Naive thymus-derived CD4-positive, alpha-beta T cell (primary cell): ENCODE results near the gene TMEM266. TPM values are rescaled to one million over a fixed set of nuclear protein-coding genes. Genes with fewer than 3 reads are reported as not detected.

Source experiments
- ATAC-seq: fragments of 150-1000 bp; cut with Tn5 transposase; 2 replicates; pipeline ENCODE4 v1.10.0; 2021; ENCODE audit warnings: mild to moderate bottlenecking, moderate library complexity
- CTCF ChIA-PET: fragments of 350-600 bp; sonication (Branson Sonifier 250); formaldehyde crosslinking; loops from one replicate; lab custom pipeline; 2021; ENCODE audit warnings: antibody characterized with exemption; lab: Charles Lee
- POLR2A ChIA-PET: fragments of 350-600 bp; sonication (Branson Sonifier 250); formaldehyde crosslinking; loops from one replicate; lab custom pipeline; 2021; ENCODE audit warnings: antibody characterized with exemption, inconsistent platforms; lab: Charles Lee
- DNase-seq, 9 donors: peaks; one replicate each; pipeline versions ENCODE4 v3.0.0 to v3.0.0-alpha.2; 2020 to 2022; ENCODE audit warnings: mixed read lengths in 1 of 9
- H3K27ac ChIP-seq: one replicate; pipeline ENCODE4 v1.7.0; 2013; ENCODE audit warnings: mild to moderate bottlenecking, low read depth, low read length, moderate library complexity
- H3K27me3 ChIP-seq, 2 donors: one replicate each; pipeline ENCODE4 v1.7.0; 2013; ENCODE audit warnings: low read length in 2 of 2, mild to moderate bottlenecking in 2 of 2, moderate library complexity in 2 of 2; ENCODE audit not compliant: control insufficient read depth in 2 of 2, insufficient read depth in 2 of 2
- H3K36me3 ChIP-seq, 3 experiments: 1 replicate in 2 of 3; 2 replicates in 1 of 3; pipeline ENCODE4 v1.7.0; 2013; ENCODE audit warnings: low read length in 3 of 3, mild to moderate bottlenecking in 3 of 3, moderate library complexity in 1 of 3; ENCODE audit not compliant: insufficient read depth in 3 of 3, control insufficient read depth in 2 of 3
- H3K4me1 ChIP-seq, 2 donors: one replicate each; pipeline ENCODE4 v1.7.0; 2013; ENCODE audit warnings: low read length in 2 of 2, mild to moderate bottlenecking in 2 of 2, moderate library complexity in 1 of 2; ENCODE audit not compliant: control insufficient read depth in 2 of 2, insufficient read depth in 2 of 2
- H3K4me3 ChIP-seq: 2 replicates; pipeline ENCODE4 v1.7.0; 2013; ENCODE audit warnings: mild to moderate bottlenecking, low read length
- H3K9me3 ChIP-seq, 3 experiments: 1 replicate in 2 of 3; 2 replicates in 1 of 3; pipeline ENCODE4 v1.7.0; 2013; ENCODE audit warnings: low read length in 3 of 3; ENCODE audit not compliant: control insufficient read depth in 2 of 3
- H3K27ac Mint-ChIP-seq, 9 donors: one replicate each; pipeline ENCODE4 v1.8.0; 2020 to 2022; ENCODE audit warnings: mixed read lengths in 9 of 9, mild to moderate bottlenecking in 8 of 9, moderate library complexity in 5 of 9, inconsistent platforms in 2 of 9
- H3K27me3 Mint-ChIP-seq, 5 donors: one replicate each; pipeline ENCODE4 v1.8.0; 2021 to 2022; ENCODE audit warnings: mixed read lengths in 5 of 5, mild to moderate bottlenecking in 1 of 5
- H3K36me3 Mint-ChIP-seq, 5 donors: one replicate each; pipeline ENCODE4 v1.8.0; 2020 to 2022; ENCODE audit warnings: mixed read lengths in 5 of 5, mild to moderate bottlenecking in 3 of 5, inconsistent platforms in 1 of 5
- H3K4me1 Mint-ChIP-seq, 7 donors: one replicate each; pipeline ENCODE4 v1.8.0; 2020 to 2022; ENCODE audit warnings: mixed read lengths in 7 of 7, mild to moderate bottlenecking in 3 of 7, inconsistent platforms in 1 of 7
- H3K4me3 Mint-ChIP-seq, 10 donors: one replicate each; pipeline ENCODE4 v1.8.0; 2020 to 2022; ENCODE audit warnings: mild to moderate bottlenecking in 10 of 10, mixed read lengths in 10 of 10, moderate library complexity in 6 of 10, inconsistent platforms in 2 of 10
- H3K9me3 Mint-ChIP-seq, 11 donors: one replicate each; pipeline ENCODE4 v1.8.0; 2020 to 2022; ENCODE audit warnings: mixed read lengths in 11 of 11, mild to moderate bottlenecking in 4 of 11, inconsistent platforms in 1 of 11, moderate library complexity in 1 of 11
- intact Hi-C, 2 donors: fragments of 100-400 bp; cut with micrococcal nuclease; formaldehyde crosslinking; loops; one replicate each; pipeline ENCODE4 v1.15.1; 2023
- polyA plus RNA-seq, 2 donors: library from polyadenylated mRNA; unstranded; fragments of 300-500 nt; fragmentation: Illumina TruSeq; gene quantifications; one replicate each; pipeline ENCODE4 v1.2.3, GENCODE V29; 2021
- total RNA-seq, 6 experiments: library from RNA in 5 of 6; stranded (reverse) in 5 of 6; gene quantifications; 1 replicate in 5 of 6; 2 replicates in 1 of 6; pipeline ENCODE4 v1.2.3 and lab custom pipeline; 2021 to 2026

TMEM266 gene
- total and polyA plus RNA-seq, 7 experiments from 2014 or later = not detected

GRCh38 chr15:76190070-76190564, 130.3 kb downstream of the TMEM266 start:
- H3K36me3 Mint-ChIP-seq = peaks cover 0 to 3% (median 0%) of the 10 kb centered on the region in 5 donors
- Histone ChIP-seq H3K36me3 (no peaks in the 10 kb centered on the region), H3K4me3 (no peak overlapping the region), H3K27ac (no peak overlapping the region), H3K4me1 (no peaks in the 10 kb centered on the region), H3K27me3 (peaks cover 0 to 3% of the 10 kb centered on the region in 2 donors), H3K9me3 (no peaks in the 10 kb centered on the region)
- peaks cover 31 to 53% (median 41%) of the 10 kb centered on the region in 5 donors for H3K27me3 Mint-ChIP-seq
- CTCF ChIA-PET = interaction anchor here (0.5 kb wide), 1 partner anchor 467 kb away, joined by 3 read pairs; no protein-coding TSS in a partner anchor
- peak overlapping the region in 5 of 10 donors; percentile 2 to 71 (median 25) for H3K4me3 Mint-ChIP-seq
- intact Hi-C loops = loop anchor here (1.0 to 5.0 kb wide), 4 partner anchors 152 to 1353 kb away; no protein-coding TSS in a partner anchor
- H3K4me1 Mint-ChIP-seq = peaks cover 8 to 13% (median 13%) of the 10 kb centered on the region in 7 donors
- DNase-seq (no peak), ATAC-seq (no peak)
- no peaks in the 10 kb centered on the region for H3K9me3 Mint-ChIP-seq
- no peak overlapping the region for H3K27ac Mint-ChIP-seq
- POLR2A ChIA-PET = no interaction called here

- Mint-ChIP-seq H3K27me3 (peaks cover 31 to 51% (median 37%) of the 10 kb centered on the region in 5 donors), H3K4me1 (peaks cover 8 to 13% (median 13%) of the 10 kb centered on the region in 7 donors), H3K9me3 (no peaks in the 10 kb centered on the region), H3K27ac (no peak overlapping the region), H3K36me3 (peaks cover 0 to 3% (median 0%) of the 10 kb centered on the region in 5 donors), H3K4me3 (peak overlapping the region; percentile 37 to 71 (median 66))
- H3K27ac ChIP-seq = no peak overlapping the region
- H3K4me1 ChIP-seq = no peaks in the 10 kb centered on the region
- H3K4me3 ChIP-seq = no peak overlapping the region
- H3K9me3 ChIP-seq = no peaks in the 10 kb centered on the region
- ChIA-PET POLR2A (no interaction called here), CTCF (no interaction called here)
- peaks cover 0 to 3% of the 10 kb centered on the region in 2 donors for H3K27me3 ChIP-seq
- intact Hi-C loops = loop anchor here (1.0 to 5.0 kb wide), 4 partner anchors 151 to 1352 kb away; no protein-coding TSS in a partner anchor
- H3K36me3 ChIP-seq = no peaks in the 10 kb centered on the region
- ATAC-seq (peak; percentile 88), DNase-seq (peak; percentile 13 to 75 (median 43))
Measured at GRCh38 chr15:76190751-76191538, 131.2 kb downstream of the TMEM266 start.

DNA sequence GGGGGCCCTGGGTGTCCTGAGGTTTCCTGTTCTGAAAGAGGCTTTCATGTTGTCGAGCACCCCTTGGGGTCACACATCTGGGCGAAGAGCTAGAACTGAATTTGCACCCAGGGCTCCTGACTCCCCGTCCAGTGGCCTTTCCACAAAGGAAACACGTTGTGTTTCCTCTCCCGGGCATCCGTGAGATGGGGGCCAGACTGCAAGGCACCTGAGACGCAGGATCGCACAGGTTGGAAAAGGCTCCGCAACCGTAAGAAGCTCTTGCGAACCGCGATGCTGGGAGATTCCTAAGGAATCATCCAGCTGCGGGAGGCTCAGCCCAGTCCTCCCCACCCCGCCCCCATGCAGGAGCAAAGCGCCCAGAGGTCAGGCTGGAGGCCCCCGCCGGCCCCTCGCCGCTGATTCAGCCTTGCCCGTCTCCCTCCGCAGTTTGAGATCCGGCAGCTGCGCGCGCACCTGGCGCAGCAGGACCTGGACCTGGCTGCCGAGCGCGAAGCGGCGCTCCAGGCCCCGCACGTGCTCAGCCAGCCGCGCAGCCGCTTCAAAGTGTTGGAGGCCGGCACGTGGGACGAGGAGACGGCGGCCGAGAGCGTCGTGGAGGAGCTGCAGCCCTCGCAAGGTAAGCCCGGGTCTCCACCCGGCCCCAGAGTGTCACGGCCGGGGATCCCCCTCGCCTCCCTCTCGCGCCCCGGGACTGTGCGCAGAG, 131.9 kb downstream of the TMEM266 start:
- DNase-seq (no peak), ATAC-seq (no peak)
- ChIA-PET POLR2A (no interaction called here), CTCF (no interaction called here)
- peaks cover 0 to 3% of the 10 kb centered on the region in 2 donors for H3K27me3 ChIP-seq
- intact Hi-C loops = loop anchor here (2.0 to 5.0 kb wide), 3 partner anchors 151 to 675 kb away; no protein-coding TSS in a partner anchor
- no peaks in the 10 kb centered on the region for H3K9me3 ChIP-seq
- no peaks in the 10 kb centered on the region for H3K36me3 ChIP-seq
- Mint-ChIP-seq H3K9me3 (no peaks in the 10 kb centered on the region), H3K36me3 (peaks cover 0 to 3% (median 0%) of the 10 kb centered on the region in 5 donors), H3K27me3 (peaks cover 31 to 45% (median 36%) of the 10 kb centered on the region in 5 donors), H3K4me3 (peak overlapping the region in 3 of 10 donors; percentile 4 to 66 (median 37)), H3K27ac (no peak overlapping the region), H3K4me1 (peaks cover 8 to 13% (median 13%) of the 10 kb centered on the region in 7 donors)
- no peak overlapping the region for H3K4me3 ChIP-seq
- no peak overlapping the region for H3K27ac ChIP-seq
- no peaks in the 10 kb centered on the region for H3K4me1 ChIP-seq

- Mint-ChIP-seq H3K4me1 (peaks cover 8 to 13% (median 13%) of the 10 kb centered on the region in 7 donors), H3K4me3 (no peak overlapping the region), H3K27me3 (peaks cover 31 to 38% (median 33%) of the 10 kb centered on the region in 5 donors), H3K9me3 (no peaks in the 10 kb centered on the region), H3K36me3 (peaks cover 0 to 3% (median 0%) of the 10 kb centered on the region in 5 donors), H3K27ac (no peak overlapping the region)
- Histone ChIP-seq H3K27me3 (peaks cover 0 to 3% of the 10 kb centered on the region in 2 donors), H3K4me3 (no peak overlapping the region), H3K36me3 (no peaks in the 10 kb centered on the region), H3K27ac (no peak overlapping the region), H3K9me3 (no peaks in the 10 kb centered on the region), H3K4me1 (no peaks in the 10 kb centered on the region)
- CTCF ChIA-PET = interaction anchor here (1.0 kb wide), 1 partner anchor 10 kb away, joined by 7 read pairs; no protein-coding TSS in a partner anchor
- no peak for ATAC-seq
- intact Hi-C loops = loop anchor here in 1 of 2 donors (5.0 kb wide), 1 partner anchor 150 kb away; no protein-coding TSS in a partner anchor
- no peak for DNase-seq
- POLR2A ChIA-PET = no interaction called here
Measured at GRCh38 chr15:76192715-76193114, 132.9 kb downstream of the TMEM266 start.

GRCh38 chr15:76193934-76194333, 134.1 kb downstream of the TMEM266 start:
- ChIA-PET CTCF (interaction anchor here (1.0 kb wide), 1 partner anchor 9 kb away, joined by 7 read pairs; no protein-coding TSS in a partner anchor), POLR2A (no interaction called here)
- Mint-ChIP-seq H3K36me3 (peaks cover 0 to 4% (median 0%) of the 10 kb centered on the region in 5 donors), H3K9me3 (no peaks in the 10 kb centered on the region), H3K4me1 (peaks cover 8 to 20% (median 13%) of the 10 kb centered on the region in 7 donors), H3K4me3 (no peak overlapping the region), H3K27ac (no peak overlapping the region), H3K27me3 (peaks cover 21 to 27% (median 24%) of the 10 kb centered on the region in 5 donors)
- intact Hi-C loops = loop anchor here in 1 of 2 donors (5.0 kb wide), 1 partner anchor 148 kb away; no protein-coding TSS in a partner anchor
- H3K36me3 ChIP-seq = no peaks in the 10 kb centered on the region
- H3K9me3 ChIP-seq = no peaks in the 10 kb centered on the region
- DNase-seq (no peak), ATAC-seq (no peak)
- H3K27ac ChIP-seq = no peak overlapping the region
- H3K4me1 ChIP-seq = no peaks in the 10 kb centered on the region
- peaks cover 0 to 3% of the 10 kb centered on the region in 2 donors for H3K27me3 ChIP-seq
- H3K4me3 ChIP-seq = no peak overlapping the region
